Calu3 (cell line): Measurements from ENCODE around the gene ZNF335. TPM values are rescaled to one million over a fixed set of nuclear protein-coding genes. Genes with fewer than 3 reads are reported as not detected.
A peak's percentile ranks its signal among the peaks of the same experiment; 100 is the strongest.

Experiments used
- BruUV-seq: library from RNA; stranded (reverse); fragments of 400-500 nt; replicated peaks from 2 replicates; lab custom pipeline; 2021; lab: Mats Ljungman, UMichigan
- CTCF ChIA-PET: fragments of 300-600 bp; sonication (Branson Sonifier 250); formaldehyde crosslinking; loops from one replicate; lab custom pipeline; 2022; ENCODE audit warnings: antibody characterized with exemption; lab: Charles Lee
- DNase-seq: peaks from one replicate; pipeline ENCODE4 v3.0.0; 2022
- H3K27ac Mint-ChIP-seq: one replicate; pipeline ENCODE4 v1.8.0; 2022; ENCODE audit warnings: mixed read lengths; ENCODE audit not compliant: unreplicated experiment
- H3K27me3 Mint-ChIP-seq: one replicate; pipeline ENCODE4 v1.8.0; 2022; ENCODE audit warnings: mixed read lengths; ENCODE audit not compliant: unreplicated experiment
- H3K36me3 Mint-ChIP-seq: one replicate; pipeline ENCODE4 v1.8.0; 2022; ENCODE audit warnings: mild to moderate bottlenecking, moderate library complexity, mixed read lengths; ENCODE audit not compliant: insufficient read depth, unreplicated experiment
- H3K4me1 Mint-ChIP-seq: one replicate; pipeline ENCODE4 v1.8.0; 2022; ENCODE audit warnings: mild to moderate bottlenecking, low read depth, mixed read lengths; ENCODE audit not compliant: unreplicated experiment
- H3K4me3 Mint-ChIP-seq: one replicate; pipeline ENCODE4 v1.8.0; 2022; ENCODE audit warnings: mild to moderate bottlenecking, low read depth, moderate library complexity, mixed read lengths; ENCODE audit not compliant: unreplicated experiment
- H3K9me3 Mint-ChIP-seq: one replicate; pipeline ENCODE4 v1.8.0; 2022; ENCODE audit warnings: low read depth, mixed read lengths; ENCODE audit not compliant: unreplicated experiment
- intact Hi-C: fragments of 100-400 bp; cut with micrococcal nuclease; formaldehyde crosslinking; loops from one replicate; pipeline ENCODE4 v1.10.0; 2022; ENCODE audit not compliant: unreplicated experiment
- total RNA-seq: library from RNA; stranded (reverse); gene quantifications from 2 replicates; pipeline ENCODE4 v1.2.3, GENCODE V29; 2022
- TF ChIP-seq, protein P1 (sequence below): fragments of 200-600 bp; IDR thresholded peaks from one replicate; pipeline ENCODE4 v1.8.0; 2022; ENCODE audit warnings: antibody characterized with exemption; ENCODE audit not compliant: unreplicated experiment

The ZNF335 gene
- total RNA-seq, 1 experiment from 2014 or later = 31.9 TPM

DNA sequence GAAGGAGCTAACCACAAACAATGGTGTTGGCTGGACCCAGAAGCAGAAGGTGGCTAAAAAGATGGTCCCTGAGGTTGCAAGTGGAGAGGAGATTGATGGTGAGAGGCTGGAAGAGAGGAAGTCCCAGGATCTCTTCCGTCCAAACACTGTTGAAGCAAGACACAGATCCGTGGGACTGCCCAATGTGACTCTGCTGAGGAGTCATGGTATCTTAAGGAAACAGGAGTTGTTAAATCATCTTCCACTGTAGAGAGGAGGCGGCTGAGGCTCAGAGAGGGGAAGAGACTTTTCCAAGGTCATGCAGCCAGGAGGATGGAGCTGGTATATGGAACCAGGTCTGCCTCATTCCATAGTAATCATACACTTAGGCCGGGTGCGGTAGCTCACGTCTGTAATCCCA, 4.1 kb upstream of the ZNF335 start:
- H3K4me3 Mint-ChIP-seq = no peak overlapping the region
- no TSS peak for BruUV-seq
- peaks cover 17% of the 10 kb centered on the region for H3K36me3 Mint-ChIP-seq
- H3K9me3 Mint-ChIP-seq = no peaks in the 10 kb centered on the region
- peaks cover 9% of the 10 kb centered on the region for H3K4me1 Mint-ChIP-seq
- peaks cover 35% of the 10 kb centered on the region for H3K27me3 Mint-ChIP-seq
- TF ChIP-seq, protein P1, sequence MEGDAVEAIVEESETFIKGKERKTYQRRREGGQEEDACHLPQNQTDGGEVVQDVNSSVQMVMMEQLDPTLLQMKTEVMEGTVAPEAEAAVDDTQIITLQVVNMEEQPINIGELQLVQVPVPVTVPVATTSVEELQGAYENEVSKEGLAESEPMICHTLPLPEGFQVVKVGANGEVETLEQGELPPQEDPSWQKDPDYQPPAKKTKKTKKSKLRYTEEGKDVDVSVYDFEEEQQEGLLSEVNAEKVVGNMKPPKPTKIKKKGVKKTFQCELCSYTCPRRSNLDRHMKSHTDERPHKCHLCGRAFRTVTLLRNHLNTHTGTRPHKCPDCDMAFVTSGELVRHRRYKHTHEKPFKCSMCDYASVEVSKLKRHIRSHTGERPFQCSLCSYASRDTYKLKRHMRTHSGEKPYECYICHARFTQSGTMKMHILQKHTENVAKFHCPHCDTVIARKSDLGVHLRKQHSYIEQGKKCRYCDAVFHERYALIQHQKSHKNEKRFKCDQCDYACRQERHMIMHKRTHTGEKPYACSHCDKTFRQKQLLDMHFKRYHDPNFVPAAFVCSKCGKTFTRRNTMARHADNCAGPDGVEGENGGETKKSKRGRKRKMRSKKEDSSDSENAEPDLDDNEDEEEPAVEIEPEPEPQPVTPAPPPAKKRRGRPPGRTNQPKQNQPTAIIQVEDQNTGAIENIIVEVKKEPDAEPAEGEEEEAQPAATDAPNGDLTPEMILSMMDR = no peak
- DNase-seq = no peak
- no peak overlapping the region for H3K27ac Mint-ChIP-seq
- CTCF ChIA-PET = interaction anchor here (1.0 kb wide), 1 partner anchor 12 kb away, joined by 7 read pairs; no protein-coding TSS in a partner anchor
- intact Hi-C loops = no loop called here

DNA sequence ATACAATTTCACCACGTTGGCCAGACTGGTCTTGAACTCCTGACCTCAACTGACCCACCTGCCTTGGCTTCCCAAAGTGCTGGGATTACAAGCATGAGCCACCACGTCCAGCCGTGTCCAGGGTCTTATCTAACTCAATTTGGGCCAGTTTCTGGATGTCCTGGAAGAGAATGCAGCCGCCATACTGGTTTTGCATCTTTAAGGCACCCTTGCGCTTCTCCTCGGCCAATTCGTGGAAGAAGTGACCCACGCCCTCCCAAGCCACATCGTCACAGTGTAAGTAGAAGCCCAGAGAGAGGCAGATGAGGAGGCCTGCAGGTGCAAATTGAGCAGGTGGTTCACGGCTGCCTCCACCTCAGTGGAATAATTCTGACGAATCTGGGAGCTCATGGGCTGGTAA, 3.7 kb upstream of the ZNF335 start:
- DNase-seq = no peak
- Mint-ChIP-seq H3K27ac (no peak overlapping the region), H3K36me3 (peaks cover 21% of the 10 kb centered on the region), H3K4me1 (peaks cover 9% of the 10 kb centered on the region), H3K9me3 (no peaks in the 10 kb centered on the region), H3K4me3 (no peak overlapping the region), H3K27me3 (peaks cover 35% of the 10 kb centered on the region)
- intact Hi-C loops = no loop called here
- no TSS peak for BruUV-seq
- TF ChIP-seq, protein P1 = no peak
- CTCF ChIA-PET = interaction anchor here (1.0 kb wide), 1 partner anchor 12 kb away, joined by 7 read pairs; no protein-coding TSS in a partner anchor

DNA sequence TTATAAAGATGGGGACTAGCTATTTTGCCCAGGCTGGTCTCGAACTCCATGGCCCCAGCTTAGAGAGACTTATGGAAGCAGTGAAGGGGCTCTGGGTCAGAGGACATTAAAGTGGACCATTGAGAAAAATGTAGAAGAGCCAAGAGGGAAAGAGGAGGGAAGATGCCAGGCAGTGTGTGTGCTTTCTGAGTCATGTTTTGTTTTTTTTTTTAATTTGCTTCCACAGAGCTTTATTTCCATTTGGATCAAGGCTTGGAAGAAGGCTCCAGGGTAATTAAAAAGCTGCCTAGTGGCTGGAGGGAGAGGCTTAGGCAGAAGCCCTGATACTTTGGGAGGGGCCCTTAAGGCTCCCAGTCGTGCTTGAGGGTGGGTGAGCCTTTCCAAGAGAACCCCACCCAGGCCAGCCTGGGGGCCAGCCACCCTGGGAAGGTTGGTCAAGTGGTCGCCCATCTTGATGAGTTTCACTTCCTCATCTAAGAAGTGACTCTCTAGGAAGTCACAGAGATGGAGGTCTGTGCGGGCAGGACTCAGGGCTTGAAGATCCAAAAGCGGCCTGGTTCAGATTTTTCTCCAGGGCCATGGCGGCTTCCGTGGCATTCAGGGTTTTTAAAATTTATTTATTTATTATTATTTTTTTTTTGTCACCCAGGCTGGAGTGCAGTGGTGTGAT, 3.0 kb upstream of the ZNF335 start:
- no peak overlapping the region for H3K4me3 Mint-ChIP-seq
- H3K36me3 Mint-ChIP-seq = peaks cover 26% of the 10 kb centered on the region
- no peak overlapping the region for H3K27ac Mint-ChIP-seq
- intact Hi-C loops = loop anchor here (5.0 kb wide), 1 partner anchor 112 kb away; the partner anchor contains the start of gene NCOA5
- no TSS peak for BruUV-seq
- peaks cover 15% of the 10 kb centered on the region for H3K4me1 Mint-ChIP-seq
- CTCF ChIA-PET = interaction anchor here (1.8 kb wide), 1 partner anchor 12 kb away, joined by 7 read pairs; no protein-coding TSS in a partner anchor
- DNase-seq = no peak
- TF ChIP-seq, protein P1 = no peak
- peaks cover 35% of the 10 kb centered on the region for H3K27me3 Mint-ChIP-seq
- H3K9me3 Mint-ChIP-seq = no peaks in the 10 kb centered on the region

DNA sequence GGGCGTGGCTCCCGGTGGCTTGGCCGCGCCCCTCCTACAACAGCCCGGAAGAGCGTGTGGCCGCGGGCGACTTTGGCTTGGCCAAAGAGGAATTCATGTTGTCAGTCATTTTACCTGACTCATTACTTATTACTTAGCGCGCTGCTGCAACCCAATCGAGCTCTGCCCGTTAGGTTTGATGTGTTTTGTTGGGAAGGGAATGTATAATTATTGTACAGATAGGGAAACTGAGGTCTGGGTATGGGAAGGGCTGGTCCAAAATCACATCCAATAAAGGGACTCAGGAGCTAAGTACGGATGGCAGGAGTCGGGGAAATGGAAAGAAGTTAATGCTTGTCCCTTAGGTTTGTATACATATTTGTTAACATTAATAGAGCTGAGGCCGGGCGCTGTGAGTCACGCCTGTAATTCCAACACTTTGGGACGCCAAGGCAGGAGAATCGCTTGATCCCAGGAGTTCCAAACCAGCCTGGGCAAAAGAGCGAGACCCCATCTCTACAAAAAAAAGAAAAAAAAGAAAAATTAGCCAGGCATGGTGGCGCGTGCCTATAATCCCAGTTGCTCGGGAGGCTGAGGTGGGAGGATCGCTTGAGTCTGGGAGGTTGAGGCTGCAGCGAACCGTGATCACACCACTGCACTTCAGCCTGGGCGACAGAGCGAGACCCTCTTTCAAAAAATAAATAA, 639 bp upstream of the ZNF335 start:
- Mint-ChIP-seq H3K27ac (peak overlapping the region; percentile 80), H3K36me3 (peaks cover 34% of the 10 kb centered on the region), H3K27me3 (peaks cover 15% of the 10 kb centered on the region), H3K9me3 (no peaks in the 10 kb centered on the region), H3K4me1 (peaks cover 24% of the 10 kb centered on the region), H3K4me3 (peak overlapping the region; percentile 81)
- CTCF ChIA-PET = interaction anchor here (0.9 kb wide), 1 partner anchor 14 kb away, joined by 8 read pairs; no protein-coding TSS in a partner anchor
- intact Hi-C loops = loop anchor here (5.0 kb wide), 1 partner anchor 115 kb away; the partner anchor contains the start of gene NCOA5
- DNase-seq = no peak
- TF ChIP-seq, protein P1 = no peak
- BruUV-seq = no TSS peak
